ENCODE data around the gene OXER1. TPM values are rescaled to one million over a fixed set of nuclear protein-coding genes. Genes with fewer than 3 reads are reported as not detected.

Gene OXER1
- total and polyA plus RNA-seq, 9 of the 15 experiments (the other 6 are each of a cell fraction or from before 2014, with no cell fraction given), result not detected

DNA sequence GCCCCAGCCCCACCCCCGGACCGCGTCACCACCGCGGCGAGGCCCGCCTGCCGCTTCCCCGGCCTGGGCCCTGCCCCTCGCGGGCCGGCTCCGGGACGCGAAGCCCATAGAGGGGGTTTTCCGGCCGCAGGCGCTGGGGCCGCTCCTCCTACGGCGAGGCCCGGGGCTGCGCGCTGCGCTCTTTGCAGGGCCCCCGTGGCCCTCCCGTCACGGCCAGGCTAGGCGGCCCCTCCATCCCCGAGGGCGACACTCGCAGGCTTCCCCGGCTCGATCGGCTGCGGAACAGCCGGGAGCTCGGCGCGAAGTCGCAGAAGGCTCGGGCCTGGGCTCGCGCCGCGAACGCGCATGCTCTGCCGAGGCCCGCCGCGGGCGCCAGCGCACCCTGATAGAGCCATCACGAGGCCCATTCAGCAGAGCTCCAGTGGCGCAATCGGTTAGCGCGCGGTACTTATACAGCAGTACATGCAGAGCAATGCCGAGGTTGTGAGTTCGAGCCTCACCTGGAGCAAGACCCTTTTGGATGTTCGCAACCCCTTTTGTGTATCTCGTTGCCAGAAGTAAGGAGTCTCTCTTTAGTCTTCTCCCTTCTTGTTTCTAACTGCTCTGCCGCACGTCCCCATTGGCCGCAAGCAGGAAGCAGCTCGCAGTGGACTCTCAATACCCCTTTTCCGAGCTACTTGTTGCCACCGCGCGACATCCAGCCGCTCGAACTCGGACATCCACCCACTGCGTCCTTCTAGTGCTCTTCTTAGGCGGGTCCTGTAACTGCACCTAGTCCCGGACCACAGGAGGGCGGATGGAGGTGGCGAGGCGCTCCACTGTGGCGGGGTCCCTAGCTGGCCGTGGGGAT, 46.4 kb upstream of the OXER1 start (continued):
- TF ChIP-seq XRCC5 (IDR thresholded peaks at IDR 0.05; ENCODE audit: low read depth, low read length), result peak; percentile 84
- TF ChIP-seq ZNF174 (CRISPR knock-in tag; IDR thresholded peaks at IDR 0.05), result no peak
- no peak for TF ChIP-seq SIN3B (IDR thresholded peaks at IDR 0.05; ENCODE audit: low read depth)
- TF ChIP-seq CBX3 (IDR thresholded peaks at IDR 0.05; ENCODE audit: borderline replicate concordance in 1 of 2, low read length in 2 of 2), result peak in 1 of 2 experiments; percentile 73; a peak in 2 of 3 replicates
- peak; percentile 10 for TF ChIP-seq NFYB (IDR thresholded peaks at IDR 0.05; ENCODE audit: extremely low read depth, insufficient read length)
- no peak for TF ChIP-seq MED1 (CRISPR knock-in tag; IDR thresholded peaks at IDR 0.05; ENCODE audit: borderline replicate concordance)
- no peak for TF ChIP-seq ZMIZ1 (IDR thresholded peaks at IDR 0.05; ENCODE audit: low read depth in 2 of 2, low read length in 2 of 2)
- TF ChIP-seq, protein P1, sequence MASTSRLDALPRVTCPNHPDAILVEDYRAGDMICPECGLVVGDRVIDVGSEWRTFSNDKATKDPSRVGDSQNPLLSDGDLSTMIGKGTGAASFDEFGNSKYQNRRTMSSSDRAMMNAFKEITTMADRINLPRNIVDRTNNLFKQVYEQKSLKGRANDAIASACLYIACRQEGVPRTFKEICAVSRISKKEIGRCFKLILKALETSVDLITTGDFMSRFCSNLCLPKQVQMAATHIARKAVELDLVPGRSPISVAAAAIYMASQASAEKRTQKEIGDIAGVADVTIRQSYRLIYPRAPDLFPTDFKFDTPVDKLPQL (IDR thresholded peaks at IDR 0.05; ENCODE audit: extremely low read depth, insufficient read length), result no peak
- TF ChIP-seq, protein P2, sequence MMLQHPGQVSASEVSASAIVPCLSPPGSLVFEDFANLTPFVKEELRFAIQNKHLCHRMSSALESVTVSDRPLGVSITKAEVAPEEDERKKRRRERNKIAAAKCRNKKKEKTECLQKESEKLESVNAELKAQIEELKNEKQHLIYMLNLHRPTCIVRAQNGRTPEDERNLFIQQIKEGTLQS (IDR thresholded peaks at IDR 0.05), result peak; percentile 50
- TF ChIP-seq, protein P2 (CRISPR knock-in tag; conservative IDR thresholded peaks at IDR 0.05), result 0 out of 2 replicates have a peak, but pooled peaks have one; percentile 35
- TF ChIP-seq PML (IDR thresholded peaks at IDR 0.05; ENCODE audit: low read length), result 0 out of 2 replicates have a peak, but pooled peaks have one; percentile 34
- no peak for TF ChIP-seq DIDO1 (tag; IDR thresholded peaks at IDR 0.05; ENCODE audit: low read depth)
- no peak for TF ChIP-seq ZC3H4 (CRISPR knock-in tag; IDR thresholded peaks at IDR 0.05; ENCODE audit: borderline replicate concordance)
- peak; percentile 84 for TF ChIP-seq EP300 (IDR thresholded peaks at IDR 0.05; ENCODE audit: low read length)
- no peak for TF ChIP-seq NR4A1 (CRISPR knock-in tag; IDR thresholded peaks at IDR 0.05)
- TF ChIP-seq NR4A1 (tag; IDR thresholded peaks at IDR 0.05), result peak; percentile 39; the same call in 1 of the 2 replicates
- 0 out of 2 replicates have a peak, but pooled peaks have one; percentile 2 for TF ChIP-seq THRB (CRISPR knock-in tag; conservative IDR thresholded peaks at IDR 0.05)
- TF ChIP-seq RBM39 (optimal IDR thresholded peaks at IDR 0.05; ENCODE audit: low read depth, low read length), result peak; percentile 92
- TF ChIP-seq SP1 (CRISPR knock-in tag; IDR thresholded peaks at IDR 0.05), result peak; percentile 96
